Measurements from ENCODE around the gene WFIKKN1. TPM values are rescaled to one million over a fixed set of nuclear protein-coding genes. Genes with fewer than 3 reads are reported as not detected.

The WFIKKN1 gene
- total and polyA plus RNA-seq, 2 donors from 2014 or later: 0.69 to 1.8 TPM

DNA sequence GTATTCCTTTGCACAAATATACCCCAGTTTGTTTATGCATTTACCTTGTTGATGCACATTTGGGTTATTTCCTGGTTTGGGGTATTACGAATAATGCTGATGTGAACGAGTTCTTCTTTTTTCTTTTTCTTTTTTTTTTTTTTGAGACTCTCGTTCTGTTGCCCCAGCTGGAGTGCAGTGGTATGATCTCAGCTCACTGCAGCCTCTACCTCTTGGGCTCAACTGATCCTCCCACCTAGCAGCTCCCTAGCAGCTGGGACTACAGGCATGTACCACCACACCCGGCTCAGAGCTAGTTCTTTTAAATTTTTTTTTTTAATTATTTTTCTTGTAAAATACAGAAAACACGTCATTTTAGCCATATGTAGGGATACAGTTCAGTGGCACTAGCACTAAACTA is 26.9 kb upstream of the WFIKKN1 start:
- Histone ChIP-seq H3K9ac (ENCODE audit: low read length in 3 of 3) (no peak overlapping the region), H3K4me1 (ENCODE audit: control insufficient read depth in 2 of 3, insufficient read depth in 2 of 3, low read depth in 1 of 3, low read length in 3 of 3) (peaks cover 0 to 2% (median 0%) of the 10 kb centered on the region in 3 donors), H3K36me3 (ENCODE audit: control insufficient read depth in 2 of 3, insufficient read depth in 3 of 3, low read length in 3 of 3) (peaks cover 0 to 5% (median 2%) of the 10 kb centered on the region in 3 donors), H3K27me3 (ENCODE audit: control insufficient read depth, insufficient read depth, low read length) (no peaks in the 10 kb centered on the region), H3K9me3 (ENCODE audit: control insufficient read depth in 2 of 3, insufficient read depth in 1 of 3, low read length in 3 of 3) (peaks cover 0 to 4% (median 0%) of the 10 kb centered on the region in 3 donors), H3K27ac (ENCODE audit: low read depth in 2 of 2, low read length in 2 of 2) (no peak overlapping the region), H3K4me3 (ENCODE audit: low read length in 3 of 3) (no peak overlapping the region)
- TF ChIP-seq, protein P1, sequence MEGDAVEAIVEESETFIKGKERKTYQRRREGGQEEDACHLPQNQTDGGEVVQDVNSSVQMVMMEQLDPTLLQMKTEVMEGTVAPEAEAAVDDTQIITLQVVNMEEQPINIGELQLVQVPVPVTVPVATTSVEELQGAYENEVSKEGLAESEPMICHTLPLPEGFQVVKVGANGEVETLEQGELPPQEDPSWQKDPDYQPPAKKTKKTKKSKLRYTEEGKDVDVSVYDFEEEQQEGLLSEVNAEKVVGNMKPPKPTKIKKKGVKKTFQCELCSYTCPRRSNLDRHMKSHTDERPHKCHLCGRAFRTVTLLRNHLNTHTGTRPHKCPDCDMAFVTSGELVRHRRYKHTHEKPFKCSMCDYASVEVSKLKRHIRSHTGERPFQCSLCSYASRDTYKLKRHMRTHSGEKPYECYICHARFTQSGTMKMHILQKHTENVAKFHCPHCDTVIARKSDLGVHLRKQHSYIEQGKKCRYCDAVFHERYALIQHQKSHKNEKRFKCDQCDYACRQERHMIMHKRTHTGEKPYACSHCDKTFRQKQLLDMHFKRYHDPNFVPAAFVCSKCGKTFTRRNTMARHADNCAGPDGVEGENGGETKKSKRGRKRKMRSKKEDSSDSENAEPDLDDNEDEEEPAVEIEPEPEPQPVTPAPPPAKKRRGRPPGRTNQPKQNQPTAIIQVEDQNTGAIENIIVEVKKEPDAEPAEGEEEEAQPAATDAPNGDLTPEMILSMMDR (IDR thresholded peaks at IDR 0.05; ENCODE audit: borderline replicate concordance, extremely low read depth, insufficient read depth): no peak
- DNase-seq: no peak
- no peak for FAIRE-seq
- intact Hi-C loops (cut with DNase I): no loop called here

DNA sequence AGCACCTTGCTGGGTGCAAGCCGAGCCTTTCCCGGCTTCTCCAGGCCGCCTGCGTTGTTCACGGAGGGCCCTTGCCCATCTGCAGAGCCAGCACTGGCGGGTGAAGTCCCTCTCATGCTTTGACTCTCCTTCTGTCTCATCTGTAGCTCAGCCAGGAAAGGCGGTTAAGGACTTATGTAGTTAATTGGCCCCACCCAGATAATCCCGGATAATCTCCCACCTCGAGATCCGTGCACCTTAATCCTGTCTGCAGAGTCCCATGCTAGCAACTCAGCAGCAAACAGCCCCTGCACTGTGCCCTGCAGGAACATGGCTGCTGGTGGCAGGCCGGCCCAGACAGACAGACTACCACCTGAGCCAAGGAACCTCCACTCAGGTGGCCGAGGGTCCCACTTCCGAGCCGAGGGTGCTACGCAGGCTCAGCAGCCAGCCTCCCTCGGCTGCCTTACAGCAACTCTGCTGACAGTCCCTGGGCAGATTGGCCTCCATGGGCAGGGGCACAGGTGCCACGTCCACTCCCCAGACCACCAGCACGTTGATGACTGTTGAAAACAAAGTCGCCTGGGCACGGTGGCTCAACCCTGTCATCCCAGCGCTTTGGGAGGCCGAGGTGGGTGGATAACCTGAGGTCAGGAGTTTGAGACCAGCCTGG is 24.0 kb upstream of the WFIKKN1 start:
- FAIRE-seq: no peak
- Histone ChIP-seq H3K4me1 (ENCODE audit: control insufficient read depth in 2 of 3, insufficient read depth in 2 of 3, low read depth in 1 of 3, low read length in 3 of 3) (peaks cover 0 to 5% (median 2%) of the 10 kb centered on the region in 3 donors), H3K4me3 (ENCODE audit: low read length in 3 of 3) (no peak overlapping the region), H3K9me3 (ENCODE audit: control insufficient read depth in 2 of 3, insufficient read depth in 1 of 3, low read length in 3 of 3) (peaks cover 0 to 4% (median 0%) of the 10 kb centered on the region in 3 donors), H3K9ac (ENCODE audit: low read length in 3 of 3) (no peak overlapping the region), H3K36me3 (ENCODE audit: control insufficient read depth in 2 of 3, insufficient read depth in 3 of 3, low read length in 3 of 3) (no peaks in the 10 kb centered on the region), H3K27me3 (ENCODE audit: control insufficient read depth, insufficient read depth, low read length) (no peaks in the 10 kb centered on the region), H3K27ac (ENCODE audit: low read depth in 2 of 2, low read length in 2 of 2) (no peak overlapping the region)
- DNase-seq: no peak
- intact Hi-C loops (cut with DNase I): no loop called here
- TF ChIP-seq, protein P1 (IDR thresholded peaks at IDR 0.05; ENCODE audit: borderline replicate concordance, extremely low read depth, insufficient read depth): no peak

DNA sequence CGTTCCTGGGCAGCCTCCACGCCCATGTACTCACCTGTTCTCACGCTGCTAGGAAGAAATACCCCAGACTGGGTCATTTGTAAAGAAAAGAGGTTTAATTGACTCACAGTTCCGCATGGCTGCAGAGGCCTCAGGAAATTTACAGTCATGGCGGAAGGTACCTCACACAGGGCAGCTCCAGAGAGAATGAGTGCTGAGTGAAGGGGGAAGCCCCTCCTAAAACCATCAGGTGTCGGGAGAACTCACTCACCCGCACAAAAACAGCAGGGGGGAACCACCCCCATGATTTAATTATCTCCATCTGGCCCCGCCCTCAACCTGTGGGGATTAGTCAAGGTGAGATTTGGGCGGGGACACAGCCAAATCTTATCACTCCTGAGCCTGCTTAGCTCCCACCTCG is 22.8 kb upstream of the WFIKKN1 start:
- no peaks in the 10 kb centered on the region for H3K36me3 ChIP-seq (ENCODE audit: control insufficient read depth in 2 of 3, insufficient read depth in 3 of 3, low read length in 3 of 3)
- peaks cover 0 to 4% (median 0%) of the 10 kb centered on the region in 3 donors for H3K9me3 ChIP-seq (ENCODE audit: control insufficient read depth in 2 of 3, insufficient read depth in 1 of 3, low read length in 3 of 3)
- H3K27ac ChIP-seq (ENCODE audit: low read depth in 2 of 2, low read length in 2 of 2): no peak overlapping the region
- intact Hi-C loops (cut with DNase I): no loop called here
- TF ChIP-seq, protein P1 (IDR thresholded peaks at IDR 0.05; ENCODE audit: borderline replicate concordance, extremely low read depth, insufficient read depth): no peak
- peak in 2 of 5 donors; percentile 31 to 65 for DNase-seq
- H3K4me1 ChIP-seq (ENCODE audit: control insufficient read depth in 2 of 3, insufficient read depth in 2 of 3, low read depth in 1 of 3, low read length in 3 of 3): peaks cover 0 to 5% (median 0%) of the 10 kb centered on the region in 3 donors
- no peaks in the 10 kb centered on the region for H3K27me3 ChIP-seq (ENCODE audit: control insufficient read depth, insufficient read depth, low read length)
- no peak overlapping the region for H3K4me3 ChIP-seq (ENCODE audit: low read length in 3 of 3)
- FAIRE-seq: no peak
- H3K9ac ChIP-seq (ENCODE audit: low read length in 3 of 3): no peak overlapping the region

Measured in kidney (tissue), 14 donors.